Parathyroid adenoma (tissue), 2 donors: Measurements from ENCODE around the gene LZTFL1.

Experiments
- H2AFZ ChIP-seq: fragments of 300-600 bp; sonication (generic); one replicate; pipeline ENCODE4 v1.7.0; 2017; ENCODE audit warnings: antibody characterized with exemption, mild to moderate bottlenecking
- H3K27ac ChIP-seq: fragments of 300-600 bp; sonication (generic); one replicate; pipeline ENCODE4 v1.7.0; 2017
- H3K27me3 ChIP-seq: fragments of 300-600 bp; sonication (generic); one replicate; pipeline ENCODE4 v1.7.0; 2017; ENCODE audit warnings: low read length; ENCODE audit not compliant: control insufficient read depth, insufficient read depth
- H3K36me3 ChIP-seq: fragments of 300-600 bp; sonication (generic); one replicate; pipeline ENCODE4 v1.7.0; 2017; ENCODE audit warnings: low read length; ENCODE audit not compliant: control insufficient read depth, insufficient read depth
- H3K4me1 ChIP-seq: fragments of 300-600 bp; sonication (generic); one replicate; pipeline ENCODE4 v1.7.0; 2017; ENCODE audit warnings: control low read depth
- H3K4me2 ChIP-seq: fragments of 300-600 bp; sonication (generic); one replicate; pipeline ENCODE4 v1.7.0; 2017; ENCODE audit warnings: low read length
- H3K4me3 ChIP-seq: fragments of 300-600 bp; sonication (generic); one replicate; pipeline ENCODE4 v1.7.0; 2017; ENCODE audit warnings: low read depth, low read length
- H3K79me2 ChIP-seq: fragments of 300-600 bp; sonication (generic); one replicate; pipeline ENCODE4 v1.7.0; 2017; ENCODE audit warnings: control low read depth
- H3K9ac ChIP-seq: fragments of 300-600 bp; sonication (generic); one replicate; pipeline ENCODE4 v1.7.0; 2017; ENCODE audit warnings: mild to moderate bottlenecking
- H3K9me3 ChIP-seq: fragments of 300-600 bp; sonication (generic); one replicate; pipeline ENCODE4 v1.7.0; 2017; ENCODE audit warnings: low read length; ENCODE audit not compliant: control insufficient read depth
- TF ChIP-seq, protein P1 (sequence below): fragments of 300-600 bp; sonication (generic); IDR thresholded peaks from one replicate; pipeline ENCODE4 v1.7.0; 2017; ENCODE audit warnings: antibody characterized with exemption, mild to moderate bottlenecking
- donor health status: primary hyperparathyroidism.

The LZTFL1 gene

DNA sequence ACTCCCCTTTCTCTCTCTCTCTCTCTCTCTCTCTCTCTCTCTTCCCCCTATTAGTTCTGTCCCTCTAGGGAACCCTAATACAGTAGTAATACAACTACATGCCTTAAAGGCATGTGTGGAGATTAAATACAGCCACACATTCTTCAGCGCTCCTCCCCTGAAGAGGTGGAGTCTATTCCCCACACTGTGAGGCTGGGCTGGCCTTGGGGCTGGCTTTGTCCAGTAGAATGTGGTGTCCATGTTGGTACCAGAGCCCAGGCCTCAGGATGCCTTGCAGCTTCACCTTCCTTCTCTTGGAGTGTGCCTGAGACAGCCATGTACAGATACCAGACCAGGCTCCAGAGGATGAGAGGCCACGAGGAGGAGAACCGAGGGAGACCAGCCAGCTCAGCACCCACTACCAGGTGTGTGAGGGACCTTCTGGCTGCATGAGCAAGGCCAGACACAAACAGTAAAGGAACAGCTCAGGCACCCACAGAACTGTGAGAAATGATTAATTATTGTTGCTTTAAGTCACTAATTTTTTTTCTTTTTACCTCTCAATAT lies 56.2 kb downstream of the LZTFL1 start:
- no peaks in the 10 kb centered on the region for H3K27me3 ChIP-seq
- TF ChIP-seq, protein P1, sequence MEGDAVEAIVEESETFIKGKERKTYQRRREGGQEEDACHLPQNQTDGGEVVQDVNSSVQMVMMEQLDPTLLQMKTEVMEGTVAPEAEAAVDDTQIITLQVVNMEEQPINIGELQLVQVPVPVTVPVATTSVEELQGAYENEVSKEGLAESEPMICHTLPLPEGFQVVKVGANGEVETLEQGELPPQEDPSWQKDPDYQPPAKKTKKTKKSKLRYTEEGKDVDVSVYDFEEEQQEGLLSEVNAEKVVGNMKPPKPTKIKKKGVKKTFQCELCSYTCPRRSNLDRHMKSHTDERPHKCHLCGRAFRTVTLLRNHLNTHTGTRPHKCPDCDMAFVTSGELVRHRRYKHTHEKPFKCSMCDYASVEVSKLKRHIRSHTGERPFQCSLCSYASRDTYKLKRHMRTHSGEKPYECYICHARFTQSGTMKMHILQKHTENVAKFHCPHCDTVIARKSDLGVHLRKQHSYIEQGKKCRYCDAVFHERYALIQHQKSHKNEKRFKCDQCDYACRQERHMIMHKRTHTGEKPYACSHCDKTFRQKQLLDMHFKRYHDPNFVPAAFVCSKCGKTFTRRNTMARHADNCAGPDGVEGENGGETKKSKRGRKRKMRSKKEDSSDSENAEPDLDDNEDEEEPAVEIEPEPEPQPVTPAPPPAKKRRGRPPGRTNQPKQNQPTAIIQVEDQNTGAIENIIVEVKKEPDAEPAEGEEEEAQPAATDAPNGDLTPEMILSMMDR = no peak

DNA sequence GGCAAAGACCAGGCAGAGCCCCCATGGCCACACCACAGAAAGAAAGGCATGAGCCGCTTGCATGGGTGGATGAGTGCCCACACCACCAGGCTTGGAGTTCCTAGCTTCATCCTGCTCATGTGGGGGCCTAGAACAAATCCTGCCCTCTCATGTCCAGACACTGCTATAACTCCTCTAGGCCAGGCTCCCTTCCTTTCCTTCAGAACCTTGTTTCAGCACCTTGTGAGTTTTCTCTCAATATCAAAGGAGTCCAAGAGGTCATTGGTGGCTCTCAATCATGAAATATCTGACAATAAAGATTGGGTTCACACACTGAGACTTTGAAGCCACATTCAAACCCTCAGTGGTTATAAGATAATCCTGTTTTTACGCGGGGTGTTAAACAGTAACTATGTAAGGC lies 58.3 kb downstream of the LZTFL1 start:
- TF ChIP-seq, protein P1 = no peak
- no peaks in the 10 kb centered on the region for H3K27me3 ChIP-seq

More for the DNA sequence above, 56.2 kb downstream of the LZTFL1 start:
- Histone ChIP-seq H3K9me3 (peaks cover 6% of the 10 kb centered on the region), H3K4me1 (no peaks in the 10 kb centered on the region), H3K4me2 (no peak overlapping the region), H3K36me3 (no peaks in the 10 kb centered on the region), H3K4me3 (no peak overlapping the region), H2AFZ (no peak overlapping the region), H3K9ac (no peak overlapping the region), H3K27ac (no peak overlapping the region), H3K79me2 (no peaks in the 10 kb centered on the region)

DNA sequence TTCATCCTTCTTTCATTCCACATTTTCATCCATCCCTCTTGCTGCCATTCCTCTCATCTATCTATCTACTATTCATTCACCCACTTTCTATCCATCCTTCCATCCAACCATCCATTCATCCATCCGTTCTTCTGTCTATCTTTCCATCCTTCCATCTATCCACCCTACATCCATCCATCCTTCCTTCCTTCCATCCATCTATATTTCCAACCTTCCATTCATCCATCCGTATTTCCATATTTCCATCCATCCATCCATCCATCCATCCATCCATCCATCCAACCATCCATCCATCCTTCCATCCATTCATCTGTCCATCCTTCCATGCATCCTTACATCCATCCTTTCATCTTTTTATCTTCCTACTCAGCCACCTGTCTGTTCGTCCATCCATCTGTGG lies 59.5 kb downstream of the LZTFL1 start:
- Histone ChIP-seq H3K36me3 (no peaks in the 10 kb centered on the region), H3K9ac (no peak overlapping the region), H3K4me3 (no peak overlapping the region), H3K4me1 (no peaks in the 10 kb centered on the region), H2AFZ (no peak overlapping the region), H3K9me3 (no peaks in the 10 kb centered on the region), H3K27ac (no peak overlapping the region), H3K4me2 (no peak overlapping the region), H3K79me2 (no peaks in the 10 kb centered on the region), H3K27me3 (no peaks in the 10 kb centered on the region)
- TF ChIP-seq, protein P1 = no peak

More for the DNA sequence above, 58.3 kb downstream of the LZTFL1 start:
- Histone ChIP-seq H3K79me2 (no peaks in the 10 kb centered on the region), H3K4me1 (no peaks in the 10 kb centered on the region), H3K36me3 (no peaks in the 10 kb centered on the region), H3K4me2 (no peak overlapping the region), H2AFZ (no peak overlapping the region), H3K4me3 (no peak overlapping the region), H3K9ac (no peak overlapping the region), H3K27ac (no peak overlapping the region), H3K9me3 (no peaks in the 10 kb centered on the region)

DNA sequence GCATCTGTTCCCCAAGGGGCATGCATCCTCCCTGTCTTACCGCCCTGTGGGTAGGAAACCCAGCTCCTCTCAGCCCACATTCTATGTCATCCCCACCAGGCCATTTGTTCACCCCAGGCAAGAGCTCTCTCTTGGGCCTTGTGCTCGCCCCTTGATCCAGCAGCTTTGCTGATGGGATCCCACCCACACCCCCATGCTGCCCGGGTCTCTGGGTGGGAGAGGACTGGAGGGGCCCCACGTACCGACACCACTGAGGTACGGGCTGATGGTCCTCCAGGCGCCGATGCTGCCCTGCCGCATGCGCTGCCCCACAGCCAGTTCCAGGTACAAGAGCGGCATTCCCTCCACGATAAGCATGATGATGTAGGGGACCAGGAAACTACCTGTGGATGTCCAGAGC lies 60.1 kb downstream of the LZTFL1 start:
- no peak overlapping the region for H3K9ac ChIP-seq
- no peak overlapping the region for H3K4me3 ChIP-seq
- H3K27ac ChIP-seq = no peak overlapping the region
- TF ChIP-seq, protein P1 = no peak
- no peaks in the 10 kb centered on the region for H3K79me2 ChIP-seq
- H3K4me2 ChIP-seq = no peak overlapping the region
- H3K27me3 ChIP-seq = no peaks in the 10 kb centered on the region
- H2AFZ ChIP-seq = no peak overlapping the region
- no peaks in the 10 kb centered on the region for H3K4me1 ChIP-seq
- no peaks in the 10 kb centered on the region for H3K36me3 ChIP-seq
- H3K9me3 ChIP-seq = no peaks in the 10 kb centered on the region

DNA sequence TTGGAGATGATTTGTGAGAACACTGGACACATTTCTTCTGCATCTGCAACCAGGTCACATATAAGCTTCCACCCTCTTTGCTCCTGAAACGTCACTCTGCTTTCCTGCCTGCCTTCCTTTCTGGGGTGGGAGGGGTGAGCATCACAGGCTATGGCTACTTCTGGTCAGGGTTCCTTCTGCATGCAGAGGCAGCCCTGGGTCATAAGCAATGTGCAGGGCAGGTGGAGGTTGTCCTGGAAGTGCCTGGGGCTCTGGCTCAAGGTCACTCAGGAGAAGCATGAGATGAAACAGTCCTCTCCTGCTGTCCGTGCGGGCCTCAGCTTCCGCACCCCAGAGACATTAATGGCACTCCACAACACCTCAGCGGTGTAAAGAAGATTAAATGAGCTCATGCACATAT lies 60.6 kb downstream of the LZTFL1 start:
- H3K9me3 ChIP-seq = no peaks in the 10 kb centered on the region
- H3K4me1 ChIP-seq = no peaks in the 10 kb centered on the region
- no peaks in the 10 kb centered on the region for H3K79me2 ChIP-seq
- no peaks in the 10 kb centered on the region for H3K27me3 ChIP-seq
- no peak overlapping the region for H3K4me2 ChIP-seq
- TF ChIP-seq, protein P1 = no peak
- no peak overlapping the region for H2AFZ ChIP-seq
- H3K9ac ChIP-seq = no peak overlapping the region
- H3K27ac ChIP-seq = no peak overlapping the region
- no peaks in the 10 kb centered on the region for H3K36me3 ChIP-seq
- no peak overlapping the region for H3K4me3 ChIP-seq
